ENCODE results near the gene SYT9. TPM values are rescaled to one million over a fixed set of nuclear protein-coding genes. Genes with fewer than 3 reads are reported as not detected.

The SYT9 gene
- total RNA-seq, 1 experiment from 2014 or later = not detected

GRCh38 chr11:7246179-7246578, 5.5 kb upstream of the SYT9 start:
- intact Hi-C loops (cut with micrococcal nuclease; ENCODE audit: unreplicated experiment) = no loop called here
- Histone ChIP-seq H4K20me1 (ENCODE audit: insufficient read depth) (no peaks in the 10 kb centered on the region), H3K4me2 (peak overlapping the region; percentile 43), H3K4me3 (no peak overlapping the region; the same call in 1 of the 2 replicates), H3K36me3 (ENCODE audit: low read depth) (no peaks in the 10 kb centered on the region), H3F3A (ENCODE audit: insufficient read depth, low read depth) (no peaks in the 10 kb centered on the region), H3K27me3 (ENCODE audit: insufficient read depth, low read depth) (no peaks in the 10 kb centered on the region), H3K9me2 (ENCODE audit: insufficient read depth) (no peaks in the 10 kb centered on the region), H3K79me2 (ENCODE audit: low read depth) (no peaks in the 10 kb centered on the region), H3K9me3 (ENCODE audit: insufficient read depth, low read depth) (no peaks in the 10 kb centered on the region), H3K27ac (peak overlapping the region; percentile 73), H3K4me1 (replicated peaks; ENCODE audit: insufficient read depth) (peaks cover 18% of the 10 kb centered on the region), H2AFZ (peak overlapping the region; percentile 43; the same call in 1 of the 2 replicates)
- BruUV-seq (replicated peaks) = no TSS peak
- ChIA-PET CTCF (no interaction called here), POLR2A (ENCODE audit: unreplicated experiment) (no interaction called here)
- no peak for TF ChIP-seq EZH2 (IDR thresholded peaks at IDR 0.05; ENCODE audit: low read depth)
- TF ChIP-seq, protein P1, sequence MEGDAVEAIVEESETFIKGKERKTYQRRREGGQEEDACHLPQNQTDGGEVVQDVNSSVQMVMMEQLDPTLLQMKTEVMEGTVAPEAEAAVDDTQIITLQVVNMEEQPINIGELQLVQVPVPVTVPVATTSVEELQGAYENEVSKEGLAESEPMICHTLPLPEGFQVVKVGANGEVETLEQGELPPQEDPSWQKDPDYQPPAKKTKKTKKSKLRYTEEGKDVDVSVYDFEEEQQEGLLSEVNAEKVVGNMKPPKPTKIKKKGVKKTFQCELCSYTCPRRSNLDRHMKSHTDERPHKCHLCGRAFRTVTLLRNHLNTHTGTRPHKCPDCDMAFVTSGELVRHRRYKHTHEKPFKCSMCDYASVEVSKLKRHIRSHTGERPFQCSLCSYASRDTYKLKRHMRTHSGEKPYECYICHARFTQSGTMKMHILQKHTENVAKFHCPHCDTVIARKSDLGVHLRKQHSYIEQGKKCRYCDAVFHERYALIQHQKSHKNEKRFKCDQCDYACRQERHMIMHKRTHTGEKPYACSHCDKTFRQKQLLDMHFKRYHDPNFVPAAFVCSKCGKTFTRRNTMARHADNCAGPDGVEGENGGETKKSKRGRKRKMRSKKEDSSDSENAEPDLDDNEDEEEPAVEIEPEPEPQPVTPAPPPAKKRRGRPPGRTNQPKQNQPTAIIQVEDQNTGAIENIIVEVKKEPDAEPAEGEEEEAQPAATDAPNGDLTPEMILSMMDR (conservative IDR thresholded peaks at IDR 0.05) = no peak
- DNase-seq = no peak

GRCh38 chr11:7250166-7250565, 1.5 kb upstream of the SYT9 start:
- ChIA-PET CTCF (no interaction called here), POLR2A (ENCODE audit: unreplicated experiment) (no interaction called here)
- intact Hi-C loops (cut with micrococcal nuclease; ENCODE audit: unreplicated experiment) = no loop called here
- Histone ChIP-seq H3K9me2 (ENCODE audit: insufficient read depth) (no peaks in the 10 kb centered on the region), H3K4me1 (replicated peaks; ENCODE audit: insufficient read depth) (peaks cover 14% of the 10 kb centered on the region), H3K79me2 (ENCODE audit: low read depth) (no peaks in the 10 kb centered on the region), H4K20me1 (ENCODE audit: insufficient read depth) (no peaks in the 10 kb centered on the region), H3K9me3 (ENCODE audit: insufficient read depth, low read depth) (no peaks in the 10 kb centered on the region), H3K27me3 (ENCODE audit: insufficient read depth, low read depth) (no peaks in the 10 kb centered on the region), H3K27ac (no peak overlapping the region), H3F3A (ENCODE audit: insufficient read depth, low read depth) (no peaks in the 10 kb centered on the region), H3K4me2 (no peak overlapping the region), H2AFZ (no peak overlapping the region), H3K4me3 (no peak overlapping the region), H3K36me3 (ENCODE audit: low read depth) (no peaks in the 10 kb centered on the region)
- DNase-seq = no peak
- no TSS peak for BruUV-seq (replicated peaks)
- TF ChIP-seq, protein P1 (conservative IDR thresholded peaks at IDR 0.05) = no peak
- TF ChIP-seq EZH2 (IDR thresholded peaks at IDR 0.05; ENCODE audit: low read depth) = no peak

DNA sequence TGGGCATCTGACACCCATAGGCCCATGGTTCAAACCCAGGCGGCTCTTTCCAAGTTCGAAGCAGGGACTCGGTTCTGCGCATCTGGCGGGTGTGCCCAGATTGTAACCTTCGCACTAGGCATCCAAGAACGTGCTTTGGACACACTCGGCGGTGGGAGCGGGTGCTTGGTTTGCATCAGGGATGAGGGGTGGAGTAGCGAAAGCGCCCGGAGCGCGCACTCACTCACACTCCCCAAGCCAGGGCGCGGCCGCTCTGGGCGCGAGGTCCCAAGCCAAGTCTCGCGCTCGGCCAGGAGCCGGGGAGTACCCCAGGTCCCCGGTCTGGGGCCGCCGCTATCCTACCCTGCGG, 243 bp upstream of the SYT9 start:
- H3K27me3 ChIP-seq (ENCODE audit: insufficient read depth, low read depth) = no peaks in the 10 kb centered on the region
- CTCF ChIA-PET = no interaction called here

More for the DNA sequence above, 243 bp upstream of the SYT9 start:
- H3K9me2 ChIP-seq (ENCODE audit: insufficient read depth) = no peaks in the 10 kb centered on the region
- H3K27ac ChIP-seq = no peak overlapping the region
- H3K36me3 ChIP-seq (ENCODE audit: low read depth) = no peaks in the 10 kb centered on the region
- no peak overlapping the region for H3K4me3 ChIP-seq
- no peak overlapping the region for H2AFZ ChIP-seq
- no peak overlapping the region for H3K4me2 ChIP-seq
- POLR2A ChIA-PET (ENCODE audit: unreplicated experiment) = no interaction called here
- H3K79me2 ChIP-seq (ENCODE audit: low read depth) = no peaks in the 10 kb centered on the region
- no peaks in the 10 kb centered on the region for H3K9me3 ChIP-seq (ENCODE audit: insufficient read depth, low read depth)
- no peak for DNase-seq
- H3K4me1 ChIP-seq (replicated peaks; ENCODE audit: insufficient read depth) = peaks cover 4% of the 10 kb centered on the region; the same call in 1 of the 2 replicates
- intact Hi-C loops (cut with micrococcal nuclease; ENCODE audit: unreplicated experiment) = no loop called here
- H4K20me1 ChIP-seq (ENCODE audit: insufficient read depth) = no peaks in the 10 kb centered on the region
- BruUV-seq (replicated peaks) = no TSS peak
- H3F3A ChIP-seq (ENCODE audit: insufficient read depth, low read depth) = no peaks in the 10 kb centered on the region
- TF ChIP-seq EZH2 (IDR thresholded peaks at IDR 0.05; ENCODE audit: low read depth) = no peak
- TF ChIP-seq, protein P1 (conservative IDR thresholded peaks at IDR 0.05) = no peak
